ENCODE data around the gene C6orf15.
"Not testable (repeated sequence)": the region's sequence is repeated elsewhere in the genome, so short reads cannot be mapped to it uniquely, and the experiment has no call there.

Gene C6orf15

GRCh38 chr6:31075528-31075927 lies 36.8 kb downstream of the C6orf15 start:
- H3K36me3 ChIP-seq (ENCODE audit: control insufficient read depth, insufficient read depth, low read length) = no peaks in the 10 kb centered on the region
- H3K4me1 ChIP-seq (ENCODE audit: control insufficient read depth, insufficient read depth, low read length) = no peaks in the 10 kb centered on the region
- no peak overlapping the region for H3K9ac ChIP-seq (ENCODE audit: low read length)
- H3K9me3 ChIP-seq (ENCODE audit: control insufficient read depth, low read length) = no peaks in the 10 kb centered on the region
- no peaks in the 10 kb centered on the region for H3K27me3 ChIP-seq (ENCODE audit: control insufficient read depth, insufficient read depth, low read length)
- no peak overlapping the region for H3K4me3 ChIP-seq (ENCODE audit: low read length)

DNA sequence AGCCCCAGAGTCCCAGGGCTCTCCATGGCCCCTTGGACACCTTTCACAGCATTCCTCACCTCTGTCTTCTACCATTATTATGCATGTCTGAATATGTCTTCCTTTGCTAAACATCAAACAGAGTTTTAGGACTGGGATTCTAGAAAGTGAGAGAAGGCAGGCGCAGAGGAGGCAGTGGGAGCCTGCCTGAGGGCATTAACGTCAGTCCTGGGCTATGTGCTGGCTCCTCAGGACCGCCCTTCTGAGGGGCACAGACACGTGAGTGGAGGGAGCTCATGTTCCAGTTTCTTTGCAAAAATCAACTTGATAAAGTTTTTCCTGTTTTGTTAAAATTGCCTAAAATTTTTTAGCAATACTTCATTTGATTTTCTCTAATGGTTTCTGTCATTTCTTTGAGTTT lies 38.0 kb downstream of the C6orf15 start:
- Histone ChIP-seq H3K27me3 (ENCODE audit: control insufficient read depth, insufficient read depth, low read length) (no peaks in the 10 kb centered on the region), H3K9ac (ENCODE audit: low read length) (no peak overlapping the region), H3K4me1 (ENCODE audit: control insufficient read depth, insufficient read depth, low read length) (no peaks in the 10 kb centered on the region), H3K4me3 (ENCODE audit: low read length) (no peak overlapping the region), H3K9me3 (ENCODE audit: control insufficient read depth, low read length) (no peaks in the 10 kb centered on the region), H3K36me3 (ENCODE audit: control insufficient read depth, insufficient read depth, low read length) (no peaks in the 10 kb centered on the region)

GRCh38 chr6:31070711-31071197 lies 41.6 kb downstream of the C6orf15 start:
- Histone ChIP-seq H3K9ac (ENCODE audit: low read length) (no peak overlapping the region), H3K27me3 (ENCODE audit: control insufficient read depth, insufficient read depth, low read length) (no peaks in the 10 kb centered on the region), H3K36me3 (ENCODE audit: control insufficient read depth, insufficient read depth, low read length) (no peaks in the 10 kb centered on the region), H3K9me3 (ENCODE audit: control insufficient read depth, low read length) (no peaks in the 10 kb centered on the region), H3K4me1 (ENCODE audit: control insufficient read depth, insufficient read depth, low read length) (no peaks in the 10 kb centered on the region), H3K4me3 (ENCODE audit: low read length) (no peak overlapping the region)

GRCh38 chr6:31068669-31069340 lies 43.6 kb downstream of the C6orf15 start:
- H3K4me3 ChIP-seq (ENCODE audit: low read length) = no peak overlapping the region
- no peaks in the 10 kb centered on the region for H3K27me3 ChIP-seq (ENCODE audit: control insufficient read depth, insufficient read depth, low read length)
- H3K36me3 ChIP-seq (ENCODE audit: control insufficient read depth, insufficient read depth, low read length) = no peaks in the 10 kb centered on the region
- no peaks in the 10 kb centered on the region for H3K9me3 ChIP-seq (ENCODE audit: control insufficient read depth, low read length)
- no peaks in the 10 kb centered on the region for H3K4me1 ChIP-seq (ENCODE audit: control insufficient read depth, insufficient read depth, low read length)
- H3K9ac ChIP-seq (ENCODE audit: low read length) = no peak overlapping the region

GRCh38 chr6:31067891-31068668 lies 44.3 kb downstream of the C6orf15 start:
- H3K27me3 ChIP-seq (ENCODE audit: control insufficient read depth, insufficient read depth, low read length); H3K4me3 ChIP-seq (ENCODE audit: low read length); H3K4me1 ChIP-seq (ENCODE audit: control insufficient read depth, insufficient read depth, low read length); H3K9me3 ChIP-seq (ENCODE audit: control insufficient read depth, low read length); H3K36me3 ChIP-seq (ENCODE audit: control insufficient read depth, insufficient read depth, low read length); H3K9ac ChIP-seq (ENCODE audit: low read length): not testable (repeated sequence)

GRCh38 chr6:31067028-31067427 lies 45.3 kb downstream of the C6orf15 start:
- H3K4me3 ChIP-seq (ENCODE audit: low read length); H3K36me3 ChIP-seq (ENCODE audit: control insufficient read depth, insufficient read depth, low read length); H3K27me3 ChIP-seq (ENCODE audit: control insufficient read depth, insufficient read depth, low read length); H3K9ac ChIP-seq (ENCODE audit: low read length); H3K9me3 ChIP-seq (ENCODE audit: control insufficient read depth, low read length); H3K4me1 ChIP-seq (ENCODE audit: control insufficient read depth, insufficient read depth, low read length): not testable (repeated sequence)

DNA sequence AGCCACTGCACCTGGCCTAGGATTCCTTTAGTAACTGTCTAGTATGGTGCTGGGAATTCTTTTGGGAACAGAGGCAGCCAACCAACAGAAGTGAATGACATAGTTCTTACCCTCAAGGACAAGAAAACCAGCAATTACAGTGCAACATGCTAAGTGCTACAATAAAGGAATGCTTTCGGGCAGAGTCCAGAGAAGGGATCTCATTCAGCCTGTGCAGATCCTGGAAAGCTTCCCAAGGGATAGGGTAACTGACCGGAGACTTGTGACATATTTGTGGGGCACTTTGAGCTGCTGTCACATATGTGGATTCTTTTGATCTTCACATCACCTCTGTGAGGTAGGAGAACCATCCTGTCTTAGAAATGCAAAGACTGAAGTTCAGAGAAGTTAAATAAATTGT lies 46.8 kb downstream of the C6orf15 start:
- no peak overlapping the region for H3K9ac ChIP-seq (ENCODE audit: low read length)
- H3K27me3 ChIP-seq (ENCODE audit: control insufficient read depth, insufficient read depth, low read length) = no peaks in the 10 kb centered on the region
- H3K9me3 ChIP-seq (ENCODE audit: control insufficient read depth, low read length) = no peaks in the 10 kb centered on the region
- no peaks in the 10 kb centered on the region for H3K36me3 ChIP-seq (ENCODE audit: control insufficient read depth, insufficient read depth, low read length)
- no peak overlapping the region for H3K4me3 ChIP-seq (ENCODE audit: low read length)
- H3K4me1 ChIP-seq (ENCODE audit: control insufficient read depth, insufficient read depth, low read length) = no peaks in the 10 kb centered on the region

DNA sequence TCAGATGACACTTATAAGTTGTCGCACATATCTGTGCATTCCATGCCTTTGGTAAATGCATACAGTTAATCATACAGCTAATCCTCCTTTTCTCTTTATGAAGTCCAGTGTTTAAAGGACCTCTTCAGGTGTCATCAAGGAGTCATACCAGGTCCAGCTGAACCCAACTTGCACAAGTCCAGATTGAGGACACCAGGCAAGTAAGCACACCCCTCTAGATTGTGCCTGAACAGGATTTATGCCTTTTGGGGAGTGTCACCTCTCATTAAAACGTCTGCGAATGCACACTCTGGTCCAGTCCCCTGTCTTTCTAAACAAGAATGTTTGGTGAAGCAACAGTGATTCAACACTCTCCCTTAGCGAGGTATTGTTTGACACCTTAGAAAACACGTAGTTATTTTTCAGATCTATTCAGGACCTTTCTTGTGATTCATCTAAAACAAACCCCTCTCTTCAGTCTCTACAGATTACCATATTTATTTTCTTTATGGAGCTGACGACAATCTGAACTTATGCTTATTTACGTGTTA lies 48.4 kb downstream of the C6orf15 start:
- Histone ChIP-seq H3K27me3 (ENCODE audit: control insufficient read depth, insufficient read depth, low read length) (no peaks in the 10 kb centered on the region), H3K9me3 (ENCODE audit: control insufficient read depth, low read length) (no peaks in the 10 kb centered on the region), H3K4me3 (ENCODE audit: low read length) (no peak overlapping the region), H3K9ac (ENCODE audit: low read length) (no peak overlapping the region), H3K36me3 (ENCODE audit: control insufficient read depth, insufficient read depth, low read length) (no peaks in the 10 kb centered on the region), H3K4me1 (ENCODE audit: control insufficient read depth, insufficient read depth, low read length) (no peaks in the 10 kb centered on the region)

All from mucosa of stomach (tissue), 1 donor.